HL-60 (cell line): Measurements from ENCODE around the gene CKAP2L.

Experiments used
- DNase-seq, 2 experiments: peaks; one replicate each; pipeline ENCODE4 v3.0.0-alpha.2; 2010 to 2020; ENCODE audit warnings: low read depth in 1 of 2, low spot score in 1 of 2
- H3K27ac ChIP-seq: fragments of 250-450 bp; sonication (Bioruptor Pico); replicated peaks from 2 replicates; pipeline ENCODE4 v1.5.1; 2020; ENCODE audit warnings: mild to moderate bottlenecking, moderate library complexity
- H3K27me3 ChIP-seq: fragments of 250-450 bp; sonication (Bioruptor Pico); 2 replicates; pipeline ENCODE4 v1.5.1; 2021; ENCODE audit warnings: mild to moderate bottlenecking, moderate library complexity; ENCODE audit not compliant: insufficient read depth, poor library complexity, severe bottlenecking
- H3K4me3 ChIP-seq: replicated peaks from 2 replicates; pipeline ENCODE4 v1.5.1; 2011; ENCODE audit warnings: mild to moderate bottlenecking, control low read depth, low read length; ENCODE audit not compliant: insufficient read depth
- GABPA ChIP-seq: IDR thresholded peaks from 2 replicates; pipeline ENCODE4 v1.6.1; 2012; ENCODE audit warnings: low read depth
- POLR2AphosphoS5 ChIP-seq: IDR thresholded peaks from 2 replicates; pipeline ENCODE4 v1.6.1; 2012; ENCODE audit warnings: low read depth
- SPI1 ChIP-seq: IDR thresholded peaks from 2 replicates; pipeline ENCODE4 v1.6.1; 2012; ENCODE audit warnings: low read depth, mild to moderate bottlenecking, borderline replicate concordance
- TF ChIP-seq, protein P1 (sequence below): IDR thresholded peaks from 2 replicates; pipeline ENCODE4 v1.6.1; 2012; ENCODE audit warnings: low read depth; ENCODE audit not compliant: insufficient replicate concordance
- TF ChIP-seq, protein P2 (sequence below): IDR thresholded peaks from one replicate; pipeline ENCODE4 v1.5.1; 2011; ENCODE audit warnings: low read length, control low read depth, inconsistent platforms; ENCODE audit not compliant: insufficient read depth

The CKAP2L gene

DNA sequence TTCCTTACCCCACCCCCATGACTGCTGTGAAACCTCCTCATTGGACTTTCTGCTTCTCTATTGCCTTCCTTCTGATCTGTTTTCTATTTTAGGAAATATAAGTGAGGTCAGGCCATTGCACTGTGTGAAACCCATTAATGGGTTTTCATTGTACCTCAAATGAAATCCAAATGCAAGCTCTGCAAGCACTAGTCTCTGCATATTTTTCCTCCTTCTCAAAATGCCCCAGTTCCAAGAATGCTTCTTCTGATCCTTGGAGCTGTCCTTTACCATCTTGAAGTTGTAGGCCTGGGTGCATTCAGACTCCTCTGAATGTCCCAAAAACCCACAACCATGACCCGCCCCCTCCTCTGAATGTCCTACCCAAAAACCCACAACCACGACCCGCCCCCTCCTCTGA, 11.7 kb upstream of the CKAP2L start:
- TF ChIP-seq, protein P1, sequence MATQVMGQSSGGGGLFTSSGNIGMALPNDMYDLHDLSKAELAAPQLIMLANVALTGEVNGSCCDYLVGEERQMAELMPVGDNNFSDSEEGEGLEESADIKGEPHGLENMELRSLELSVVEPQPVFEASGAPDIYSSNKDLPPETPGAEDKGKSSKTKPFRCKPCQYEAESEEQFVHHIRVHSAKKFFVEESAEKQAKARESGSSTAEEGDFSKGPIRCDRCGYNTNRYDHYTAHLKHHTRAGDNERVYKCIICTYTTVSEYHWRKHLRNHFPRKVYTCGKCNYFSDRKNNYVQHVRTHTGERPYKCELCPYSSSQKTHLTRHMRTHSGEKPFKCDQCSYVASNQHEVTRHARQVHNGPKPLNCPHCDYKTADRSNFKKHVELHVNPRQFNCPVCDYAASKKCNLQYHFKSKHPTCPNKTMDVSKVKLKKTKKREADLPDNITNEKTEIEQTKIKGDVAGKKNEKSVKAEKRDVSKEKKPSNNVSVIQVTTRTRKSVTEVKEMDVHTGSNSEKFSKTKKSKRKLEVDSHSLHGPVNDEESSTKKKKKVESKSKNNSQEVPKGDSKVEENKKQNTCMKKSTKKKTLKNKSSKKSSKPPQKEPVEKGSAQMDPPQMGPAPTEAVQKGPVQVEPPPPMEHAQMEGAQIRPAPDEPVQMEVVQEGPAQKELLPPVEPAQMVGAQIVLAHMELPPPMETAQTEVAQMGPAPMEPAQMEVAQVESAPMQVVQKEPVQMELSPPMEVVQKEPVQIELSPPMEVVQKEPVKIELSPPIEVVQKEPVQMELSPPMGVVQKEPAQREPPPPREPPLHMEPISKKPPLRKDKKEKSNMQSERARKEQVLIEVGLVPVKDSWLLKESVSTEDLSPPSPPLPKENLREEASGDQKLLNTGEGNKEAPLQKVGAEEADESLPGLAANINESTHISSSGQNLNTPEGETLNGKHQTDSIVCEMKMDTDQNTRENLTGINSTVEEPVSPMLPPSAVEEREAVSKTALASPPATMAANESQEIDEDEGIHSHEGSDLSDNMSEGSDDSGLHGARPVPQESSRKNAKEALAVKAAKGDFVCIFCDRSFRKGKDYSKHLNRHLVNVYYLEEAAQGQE, result no peak
- TF ChIP-seq, protein P2, sequence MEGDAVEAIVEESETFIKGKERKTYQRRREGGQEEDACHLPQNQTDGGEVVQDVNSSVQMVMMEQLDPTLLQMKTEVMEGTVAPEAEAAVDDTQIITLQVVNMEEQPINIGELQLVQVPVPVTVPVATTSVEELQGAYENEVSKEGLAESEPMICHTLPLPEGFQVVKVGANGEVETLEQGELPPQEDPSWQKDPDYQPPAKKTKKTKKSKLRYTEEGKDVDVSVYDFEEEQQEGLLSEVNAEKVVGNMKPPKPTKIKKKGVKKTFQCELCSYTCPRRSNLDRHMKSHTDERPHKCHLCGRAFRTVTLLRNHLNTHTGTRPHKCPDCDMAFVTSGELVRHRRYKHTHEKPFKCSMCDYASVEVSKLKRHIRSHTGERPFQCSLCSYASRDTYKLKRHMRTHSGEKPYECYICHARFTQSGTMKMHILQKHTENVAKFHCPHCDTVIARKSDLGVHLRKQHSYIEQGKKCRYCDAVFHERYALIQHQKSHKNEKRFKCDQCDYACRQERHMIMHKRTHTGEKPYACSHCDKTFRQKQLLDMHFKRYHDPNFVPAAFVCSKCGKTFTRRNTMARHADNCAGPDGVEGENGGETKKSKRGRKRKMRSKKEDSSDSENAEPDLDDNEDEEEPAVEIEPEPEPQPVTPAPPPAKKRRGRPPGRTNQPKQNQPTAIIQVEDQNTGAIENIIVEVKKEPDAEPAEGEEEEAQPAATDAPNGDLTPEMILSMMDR, result no peak
- TF ChIP-seq SPI1, result no peak
- TF ChIP-seq GABPA, result no peak
- TF ChIP-seq POLR2AphosphoS5, result no peak
- DNase-seq, result no peak
- H3K27ac ChIP-seq, result no peak overlapping the region

DNA sequence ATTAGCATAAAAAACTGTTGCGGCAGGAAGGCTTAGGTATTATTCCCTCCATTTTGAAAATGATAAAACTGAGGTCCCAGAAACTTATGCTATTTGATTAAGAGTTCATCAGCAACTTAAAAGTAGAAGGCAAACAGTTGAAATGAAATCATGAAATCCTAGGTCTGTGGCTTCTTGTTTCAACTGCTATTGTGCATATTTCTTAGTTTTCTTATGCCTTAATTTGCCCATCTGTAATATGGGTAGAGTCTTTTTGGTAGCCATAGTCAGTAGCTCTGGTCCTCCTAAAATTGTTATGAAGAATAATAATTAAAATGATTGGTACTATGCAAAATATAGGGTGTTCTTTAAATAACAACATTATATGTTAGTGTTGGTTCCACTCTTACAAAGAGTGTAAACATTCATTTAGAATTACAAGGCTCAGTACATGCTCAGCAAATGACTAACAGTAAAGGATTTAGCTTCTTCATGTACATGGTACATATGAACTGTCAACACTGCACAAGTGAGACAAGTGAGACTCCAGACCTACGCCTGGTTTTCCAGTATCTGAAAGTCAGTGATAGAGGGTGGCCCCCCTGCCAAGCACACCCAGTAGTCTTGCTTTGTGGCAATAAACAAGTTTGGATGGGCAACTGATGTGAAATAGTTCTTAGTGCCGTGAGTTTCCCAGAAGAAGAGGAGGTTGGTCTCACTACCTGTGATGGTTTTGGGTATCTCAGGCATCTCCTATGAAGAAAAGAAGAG, 10.3 kb upstream of the CKAP2L start:
- H3K4me3 ChIP-seq, result no peak overlapping the region
- no peak for TF ChIP-seq POLR2AphosphoS5
- no peak overlapping the region for H3K27ac ChIP-seq
- H3K27me3 ChIP-seq, result no peaks in the 10 kb centered on the region
- no peak for DNase-seq

More for the DNA sequence above, 11.7 kb upstream of the CKAP2L start:
- Histone ChIP-seq H3K4me3 (no peak overlapping the region), H3K27me3 (no peaks in the 10 kb centered on the region)

DNA sequence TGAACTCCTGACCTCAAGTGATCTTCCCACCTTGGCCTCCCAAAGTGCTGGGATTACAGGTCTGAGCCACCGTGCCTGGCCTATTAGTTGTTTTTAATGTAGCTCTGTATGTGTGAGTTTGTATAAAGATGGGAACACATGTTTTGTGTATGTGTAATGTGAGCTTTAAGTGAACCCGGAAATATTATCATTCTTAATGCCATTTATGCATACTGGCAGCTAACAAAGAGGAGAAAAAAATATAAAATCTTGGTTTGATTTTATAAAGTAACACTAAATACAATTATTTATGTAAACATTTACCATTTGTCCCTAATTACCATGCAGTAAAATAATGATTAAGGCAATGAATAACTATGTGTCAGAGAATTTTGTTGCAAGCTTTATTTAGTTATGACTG, 9.1 kb upstream of the CKAP2L start:
- DNase-seq, result no peak
- Histone ChIP-seq H3K27ac (no peak overlapping the region), H3K4me3 (no peak overlapping the region), H3K27me3 (no peaks in the 10 kb centered on the region)
- no peak for TF ChIP-seq SPI1
- TF ChIP-seq GABPA, result no peak
- TF ChIP-seq, protein P1, result no peak
- no peak for TF ChIP-seq POLR2AphosphoS5
- TF ChIP-seq, protein P2, result no peak

DNA sequence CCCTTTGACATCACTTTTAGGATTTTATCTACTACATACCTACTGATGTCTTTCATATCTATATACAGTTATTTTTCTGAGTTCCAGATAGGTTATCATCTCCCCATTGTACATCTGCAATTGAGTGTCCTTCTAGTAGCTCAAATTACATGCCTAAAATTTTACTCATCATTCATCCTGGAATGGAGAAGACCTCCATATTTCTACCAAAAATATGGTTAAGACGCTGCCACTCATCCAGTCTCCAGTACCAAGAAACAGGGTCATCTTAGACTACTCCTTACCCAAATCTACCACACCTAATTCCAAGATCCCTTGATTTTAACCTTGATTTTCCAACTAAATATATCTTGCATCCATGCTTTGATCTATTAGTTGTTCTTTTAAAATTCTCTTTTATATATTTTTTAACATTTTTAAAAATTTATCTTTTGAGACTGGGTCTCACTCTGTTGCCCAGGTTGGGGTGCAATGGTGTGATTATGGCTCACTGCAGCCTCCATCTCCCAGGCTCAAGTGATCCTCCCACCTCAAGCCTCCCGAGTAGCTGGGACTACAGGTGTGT, 8.6 kb upstream of the CKAP2L start:
- TF ChIP-seq, protein P1, result no peak
- TF ChIP-seq POLR2AphosphoS5 (no peak), SPI1 (no peak), GABPA (no peak)
- TF ChIP-seq, protein P2, result no peak
- Histone ChIP-seq H3K27ac (no peak overlapping the region), H3K27me3 (no peaks in the 10 kb centered on the region), H3K4me3 (no peak overlapping the region)
- DNase-seq, result no peak
